OCI-LY1 (cell line): ENCODE data around the gene VPS37C.

Source experiments
- H2AFZ ChIP-seq: fragments of 200-600 bp; sonication (generic), shearing (Covaris generic); 2 replicates; pipeline ENCODE4 v1.6.0; 2014; ENCODE audit warnings: antibody characterized with exemption, mild to moderate bottlenecking, low read length
- H3F3A ChIP-seq: fragments of 200-600 bp; sonication (generic), shearing (Covaris generic); 2 replicates; pipeline ENCODE4 v1.6.0; 2014; ENCODE audit warnings: mild to moderate bottlenecking, antibody characterized with exemption, low read length, moderate library complexity; ENCODE audit not compliant: insufficient read depth
- H3K27ac ChIP-seq: fragments of 200-600 bp; sonication (generic); 2 replicates; pipeline ENCODE4 v1.5.1; 2014; ENCODE audit warnings: low read length, mixed run types, mild to moderate bottlenecking, low read depth; ENCODE audit not compliant: poor library complexity, severe bottlenecking
- H3K27me3 ChIP-seq: fragments of 200-600 bp; sonication (generic); 2 replicates; pipeline ENCODE4 v1.6.0; 2014; ENCODE audit warnings: antibody characterized with exemption, mild to moderate bottlenecking, low read length, moderate library complexity; ENCODE audit not compliant: insufficient read depth
- H3K36me3 ChIP-seq: fragments of 200-600 bp; sonication (generic); 2 replicates; pipeline ENCODE4 v1.6.1; 2014; ENCODE audit warnings: mild to moderate bottlenecking, antibody characterized with exemption, low read length, moderate library complexity, mixed read lengths; ENCODE audit not compliant: insufficient read depth
- H3K4me1 ChIP-seq: fragments of 200-600 bp; sonication (generic); 2 replicates; pipeline ENCODE4 v1.5.1; 2014; ENCODE audit warnings: mild to moderate bottlenecking, low read length, moderate library complexity; ENCODE audit not compliant: insufficient read depth, severe bottlenecking
- H3K4me2 ChIP-seq: fragments of 200-600 bp; sonication (generic), shearing (Covaris generic); 2 replicates; pipeline ENCODE4 v1.6.1; 2014; ENCODE audit warnings: low read length
- H3K4me3 ChIP-seq: fragments of 200-600 bp; sonication (generic); 2 replicates; pipeline ENCODE4 v1.5.1; 2014; ENCODE audit warnings: low read length, low read depth, mild to moderate bottlenecking, mixed read lengths; ENCODE audit not compliant: poor library complexity, severe bottlenecking
- H3K79me2 ChIP-seq: fragments of 200-600 bp; shearing (Covaris generic); 2 replicates; pipeline ENCODE4 v1.6.1; 2016; ENCODE audit warnings: mixed run types, low read length, mixed read lengths; ENCODE audit not compliant: insufficient read depth
- H3K9ac ChIP-seq: fragments of 200-600 bp; sonication (generic), shearing (Covaris generic); 2 replicates; pipeline ENCODE4 v1.6.1; 2014; ENCODE audit warnings: mild to moderate bottlenecking, low read length, mixed read lengths
- H3K9me2 ChIP-seq: fragments of 200-600 bp; sonication (generic), shearing (Covaris generic); 2 replicates; pipeline ENCODE4 v1.6.1; 2014; ENCODE audit warnings: low read depth, mild to moderate bottlenecking, low read length, mixed read lengths
- H3K9me3 ChIP-seq: fragments of 200-600 bp; shearing (Covaris generic); 2 replicates; pipeline ENCODE4 v1.6.1; 2014; ENCODE audit warnings: low read length, mixed read lengths
- H4K20me1 ChIP-seq: fragments of 200-600 bp; sonication (generic), shearing (Covaris generic); 2 replicates; pipeline ENCODE4 v1.6.0; 2016; ENCODE audit warnings: mild to moderate bottlenecking, low read length; ENCODE audit not compliant: insufficient read depth
- CTCF ChIP-seq: fragments of 200-600 bp; sonication (generic), shearing (Covaris generic); IDR thresholded peaks from 2 replicates; pipeline ENCODE4 v1.5.1; 2017; ENCODE audit warnings: mild to moderate bottlenecking, antibody characterized with exemption, low read length, moderate library complexity, mixed read lengths
- EZH2 ChIP-seq: fragments of 200-600 bp; sonication (generic), shearing (Covaris generic); IDR thresholded peaks from 2 replicates; pipeline ENCODE4 v1.8.0; 2017; ENCODE audit warnings: borderline replicate concordance, mixed run types, mild to moderate bottlenecking, antibody characterized with exemption, low read length, moderate library complexity, mixed read lengths

Gene VPS37C

GRCh38 chr11:61147791-61148620 lies 13.2 kb downstream of the VPS37C start:
- Histone ChIP-seq H3K9me3 (no peaks in the 10 kb centered on the region), H2AFZ (no peak overlapping the region), H4K20me1 (no peaks in the 10 kb centered on the region), H3K9me2 (no peaks in the 10 kb centered on the region), H3F3A (no peaks in the 10 kb centered on the region), H3K27me3 (no peaks in the 10 kb centered on the region), H3K4me2 (no peak overlapping the region), H3K27ac (no peak overlapping the region), H3K36me3 (no peaks in the 10 kb centered on the region), H3K4me1 (peaks cover 6% of the 10 kb centered on the region), H3K4me3 (no peak overlapping the region), H3K9ac (no peak overlapping the region), H3K79me2 (no peaks in the 10 kb centered on the region)
- TF ChIP-seq EZH2 (no peak), CTCF (no peak)

GRCh38 chr11:61147271-61147670 lies 14.0 kb downstream of the VPS37C start:
- Histone ChIP-seq H3K9me2 (no peaks in the 10 kb centered on the region), H4K20me1 (no peaks in the 10 kb centered on the region), H3F3A (no peaks in the 10 kb centered on the region), H3K9ac (no peak overlapping the region), H3K36me3 (no peaks in the 10 kb centered on the region), H3K4me1 (peaks cover 8% of the 10 kb centered on the region), H3K4me2 (no peak overlapping the region), H2AFZ (no peak overlapping the region), H3K4me3 (no peak overlapping the region), H3K27ac (no peak overlapping the region), H3K9me3 (no peaks in the 10 kb centered on the region), H3K27me3 (no peaks in the 10 kb centered on the region), H3K79me2 (no peaks in the 10 kb centered on the region)
- TF ChIP-seq EZH2 (no peak), CTCF (no peak)

- H3K9ac ChIP-seq = no peak overlapping the region
- no peaks in the 10 kb centered on the region for H3F3A ChIP-seq
- H3K9me2 ChIP-seq = no peaks in the 10 kb centered on the region
- H2AFZ ChIP-seq = no peak overlapping the region
- no peaks in the 10 kb centered on the region for H4K20me1 ChIP-seq
- no peaks in the 10 kb centered on the region for H3K27me3 ChIP-seq
- H3K4me2 ChIP-seq = no peak overlapping the region
- H3K79me2 ChIP-seq = no peaks in the 10 kb centered on the region
- H3K4me1 ChIP-seq = peaks cover 16% of the 10 kb centered on the region
- H3K9me3 ChIP-seq = no peaks in the 10 kb centered on the region
- H3K4me3 ChIP-seq = no peak overlapping the region
- no peaks in the 10 kb centered on the region for H3K36me3 ChIP-seq
- no peak overlapping the region for H3K27ac ChIP-seq
- no peak for TF ChIP-seq CTCF
- TF ChIP-seq EZH2 = no peak
These were observed 14.8 kb downstream of the VPS37C start for GRCh38 chr11:61146416-61146815.
